Fibroblast of the aortic adventitia (primary cell): ENCODE data around the gene WNT7B. TPM values are rescaled to one million over a fixed set of nuclear protein-coding genes. Genes with fewer than 3 reads are reported as not detected.

ENCODE experiments used
- DNase-seq: peaks from one replicate; pipeline ENCODE4 v3.0.0-alpha.2; 2010; ENCODE audit warnings: low read depth
- H3K4me3 ChIP-seq: 2 replicates; pipeline ENCODE4 v1.5.1; 2011; ENCODE audit warnings: low read depth, mild to moderate bottlenecking, control low read depth, low read length, moderate library complexity
- CTCF ChIP-seq: IDR thresholded peaks from 2 replicates; pipeline ENCODE4 v1.5.1; 2011; ENCODE audit warnings: mild to moderate bottlenecking, low read length, control low read depth, inconsistent platforms; ENCODE audit not compliant: insufficient read depth
- total RNA-seq: library from RNA; depleted of rRNA; stranded (reverse); fragments of >200 nt; gene quantifications from 2 replicates; pipeline ENCODE4 v1.2.3, GENCODE V29; 2012; ENCODE audit warnings: low replicate concordance

The WNT7B gene
- total RNA-seq, 1 donor = 0.18 TPM

- DNase-seq = no peak
- no peak for TF ChIP-seq CTCF
- no peak overlapping the region for H3K4me3 ChIP-seq
Measured at GRCh38 chr22:45998638-45999378, 21.8 kb upstream of the WNT7B start.

- no peak for DNase-seq
- peak overlapping the region; percentile 22 for H3K4me3 ChIP-seq
- no peak for TF ChIP-seq CTCF
Measured at GRCh38 chr22:45997777-45998637, 21.0 kb upstream of the WNT7B start.

- TF ChIP-seq CTCF = no peak
- peak; percentile 97 for DNase-seq
- H3K4me3 ChIP-seq = peak overlapping the region; percentile 25
Measured at GRCh38 chr22:45997077-45997776, 20.3 kb upstream of the WNT7B start.

- DNase-seq = peak; percentile 55
- peak overlapping the region; percentile 25 for H3K4me3 ChIP-seq
- TF ChIP-seq CTCF = peak; percentile 4
Measured at GRCh38 chr22:45996241-45997076, 19.5 kb upstream of the WNT7B start.

- TF ChIP-seq CTCF = no peak
- no peak for DNase-seq
- H3K4me3 ChIP-seq = no peak overlapping the region
Measured at GRCh38 chr22:45995405-45996101, 18.6 kb upstream of the WNT7B start.
